ENCODE results near the gene ENTPD2. TPM values are rescaled to one million over a fixed set of nuclear protein-coding genes. Genes with fewer than 3 reads are reported as not detected.

ENTPD2 gene
- total RNA-seq, 1 experiment from 2014 or later: 9.0 TPM

GRCh38 chr9:137030006-137030405 is 23.9 kb downstream of the ENTPD2 start:
- Histone ChIP-seq H3F3A (ENCODE audit: insufficient read depth, low read depth) (peaks cover 11% of the 10 kb centered on the region; the same call in 1 of the 2 replicates), H3K27me3 (ENCODE audit: insufficient read depth, low read depth) (no peaks in the 10 kb centered on the region), H3K9me2 (ENCODE audit: insufficient read depth) (no peaks in the 10 kb centered on the region), H3K27ac (no peak overlapping the region), H3K4me3 (no peak overlapping the region), H3K4me2 (no peak overlapping the region), H4K20me1 (ENCODE audit: insufficient read depth) (no peaks in the 10 kb centered on the region), H3K4me1 (replicated peaks; ENCODE audit: insufficient read depth) (peaks cover 15% of the 10 kb centered on the region), H3K9me3 (ENCODE audit: insufficient read depth, low read depth) (no peaks in the 10 kb centered on the region), H3K79me2 (ENCODE audit: low read depth) (no peaks in the 10 kb centered on the region), H3K36me3 (ENCODE audit: low read depth) (no peaks in the 10 kb centered on the region), H2AFZ (no peak overlapping the region)
- ChIA-PET CTCF (interaction anchor here (0.5 to 1.4 kb wide), 17 partner anchors 17 to 392 kb away, joined by 3 to 20 read pairs (median 4); partner anchors contain the start of genes CLIC3, SAPCD2, SLC34A3 and TMEM141), POLR2A (ENCODE audit: unreplicated experiment) (interaction anchor here (0.6 to 0.7 kb wide), 2 partner anchors 229 to 230 kb away, joined by 4 to 13 read pairs; no protein-coding TSS in a partner anchor)
- intact Hi-C loops (cut with micrococcal nuclease; ENCODE audit: unreplicated experiment): no loop called here
- TF ChIP-seq EZH2 (IDR thresholded peaks at IDR 0.05; ENCODE audit: low read depth): no peak
- TF ChIP-seq, protein P1, sequence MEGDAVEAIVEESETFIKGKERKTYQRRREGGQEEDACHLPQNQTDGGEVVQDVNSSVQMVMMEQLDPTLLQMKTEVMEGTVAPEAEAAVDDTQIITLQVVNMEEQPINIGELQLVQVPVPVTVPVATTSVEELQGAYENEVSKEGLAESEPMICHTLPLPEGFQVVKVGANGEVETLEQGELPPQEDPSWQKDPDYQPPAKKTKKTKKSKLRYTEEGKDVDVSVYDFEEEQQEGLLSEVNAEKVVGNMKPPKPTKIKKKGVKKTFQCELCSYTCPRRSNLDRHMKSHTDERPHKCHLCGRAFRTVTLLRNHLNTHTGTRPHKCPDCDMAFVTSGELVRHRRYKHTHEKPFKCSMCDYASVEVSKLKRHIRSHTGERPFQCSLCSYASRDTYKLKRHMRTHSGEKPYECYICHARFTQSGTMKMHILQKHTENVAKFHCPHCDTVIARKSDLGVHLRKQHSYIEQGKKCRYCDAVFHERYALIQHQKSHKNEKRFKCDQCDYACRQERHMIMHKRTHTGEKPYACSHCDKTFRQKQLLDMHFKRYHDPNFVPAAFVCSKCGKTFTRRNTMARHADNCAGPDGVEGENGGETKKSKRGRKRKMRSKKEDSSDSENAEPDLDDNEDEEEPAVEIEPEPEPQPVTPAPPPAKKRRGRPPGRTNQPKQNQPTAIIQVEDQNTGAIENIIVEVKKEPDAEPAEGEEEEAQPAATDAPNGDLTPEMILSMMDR (conservative IDR thresholded peaks at IDR 0.05): no peak
- no peak for DNase-seq
- no TSS peak for BruUV-seq (replicated peaks)

DNA sequence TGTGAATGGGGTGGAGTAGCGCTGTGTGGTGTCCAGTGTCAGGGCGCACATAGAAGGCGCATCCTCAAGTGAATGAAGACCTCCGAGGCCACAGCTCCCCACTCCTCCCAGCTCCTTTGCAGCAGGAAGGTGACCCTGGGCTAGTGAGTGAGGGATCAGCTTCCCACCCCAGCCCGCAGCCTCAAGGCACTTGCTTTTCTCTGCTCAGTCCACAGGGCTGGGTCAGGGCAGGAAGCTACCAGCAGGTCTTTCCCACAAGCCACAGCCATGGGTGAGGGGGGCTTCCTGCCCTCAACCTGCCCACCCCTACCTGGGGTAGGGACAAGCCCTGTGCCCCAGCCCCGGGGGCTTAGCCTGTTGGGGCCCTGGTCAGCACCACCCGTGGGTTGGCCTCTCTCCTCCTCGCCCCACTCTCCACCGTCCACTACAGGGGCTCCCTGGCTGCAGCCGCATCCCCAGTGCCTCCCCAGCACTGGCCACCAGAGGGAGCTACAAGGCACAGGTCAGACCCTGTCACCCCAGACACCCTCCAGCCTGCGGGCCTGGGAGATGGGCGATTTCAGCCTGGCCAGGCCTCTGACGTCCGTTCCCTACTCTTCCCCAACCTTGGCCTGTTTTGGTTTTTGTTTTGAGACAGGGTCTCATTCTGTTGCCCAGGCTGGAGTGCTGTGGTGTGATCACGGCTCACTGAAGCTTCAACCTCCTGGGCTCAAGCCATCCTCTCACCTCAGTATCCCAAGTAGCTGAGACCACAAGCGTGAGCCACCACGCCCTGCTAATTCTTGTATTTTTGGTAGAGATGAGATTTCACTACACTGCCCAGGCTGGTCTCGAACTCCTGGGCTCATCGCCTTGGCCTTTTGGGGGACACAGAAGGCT is 24.6 kb downstream of the ENTPD2 start:
- no peak overlapping the region for H3K27ac ChIP-seq
- H3K4me2 ChIP-seq: peak overlapping the region; percentile 97
- peak in 1 of 2 experiments; percentile 86 for DNase-seq
- H2AFZ ChIP-seq: no peak overlapping the region
- H3K9me2 ChIP-seq (ENCODE audit: insufficient read depth): no peaks in the 10 kb centered on the region
- ChIA-PET CTCF (interaction anchor here (0.5 to 1.4 kb wide), 23 partner anchors 17 to 548 kb away, joined by 3 to 20 read pairs (median 4); partner anchors contain the start of genes CLIC3, SAPCD2, SLC34A3 and TMEM141), POLR2A (ENCODE audit: unreplicated experiment) (interaction anchor here (0.5 to 0.7 kb wide), 4 partner anchors 127 to 229 kb away, joined by 3 to 14 read pairs (median 8); no protein-coding TSS in a partner anchor)
- no peaks in the 10 kb centered on the region for H3K27me3 ChIP-seq (ENCODE audit: insufficient read depth, low read depth)
- no peaks in the 10 kb centered on the region for H3K79me2 ChIP-seq (ENCODE audit: low read depth)
- H3K4me1 ChIP-seq (replicated peaks; ENCODE audit: insufficient read depth): peaks cover 8% of the 10 kb centered on the region; the same call in 1 of the 2 replicates
- no peaks in the 10 kb centered on the region for H4K20me1 ChIP-seq (ENCODE audit: insufficient read depth)
- no TSS peak for BruUV-seq (replicated peaks)
- H3K9me3 ChIP-seq (ENCODE audit: insufficient read depth, low read depth): no peaks in the 10 kb centered on the region
- intact Hi-C loops (cut with micrococcal nuclease; ENCODE audit: unreplicated experiment): loop anchor here (5.0 kb wide), 1 partner anchor 182 kb away; the partner anchor contains the start of gene PHPT1
- no peak for TF ChIP-seq EZH2 (IDR thresholded peaks at IDR 0.05; ENCODE audit: low read depth)
- TF ChIP-seq, protein P1 (conservative IDR thresholded peaks at IDR 0.05): peak; percentile 86
- no peaks in the 10 kb centered on the region for H3K36me3 ChIP-seq (ENCODE audit: low read depth)
- no peak overlapping the region; the same call in 1 of the 2 replicates for H3K4me3 ChIP-seq
- H3F3A ChIP-seq (ENCODE audit: insufficient read depth, low read depth): peaks cover 4% of the 10 kb centered on the region; the same call in 1 of the 2 replicates

DNA sequence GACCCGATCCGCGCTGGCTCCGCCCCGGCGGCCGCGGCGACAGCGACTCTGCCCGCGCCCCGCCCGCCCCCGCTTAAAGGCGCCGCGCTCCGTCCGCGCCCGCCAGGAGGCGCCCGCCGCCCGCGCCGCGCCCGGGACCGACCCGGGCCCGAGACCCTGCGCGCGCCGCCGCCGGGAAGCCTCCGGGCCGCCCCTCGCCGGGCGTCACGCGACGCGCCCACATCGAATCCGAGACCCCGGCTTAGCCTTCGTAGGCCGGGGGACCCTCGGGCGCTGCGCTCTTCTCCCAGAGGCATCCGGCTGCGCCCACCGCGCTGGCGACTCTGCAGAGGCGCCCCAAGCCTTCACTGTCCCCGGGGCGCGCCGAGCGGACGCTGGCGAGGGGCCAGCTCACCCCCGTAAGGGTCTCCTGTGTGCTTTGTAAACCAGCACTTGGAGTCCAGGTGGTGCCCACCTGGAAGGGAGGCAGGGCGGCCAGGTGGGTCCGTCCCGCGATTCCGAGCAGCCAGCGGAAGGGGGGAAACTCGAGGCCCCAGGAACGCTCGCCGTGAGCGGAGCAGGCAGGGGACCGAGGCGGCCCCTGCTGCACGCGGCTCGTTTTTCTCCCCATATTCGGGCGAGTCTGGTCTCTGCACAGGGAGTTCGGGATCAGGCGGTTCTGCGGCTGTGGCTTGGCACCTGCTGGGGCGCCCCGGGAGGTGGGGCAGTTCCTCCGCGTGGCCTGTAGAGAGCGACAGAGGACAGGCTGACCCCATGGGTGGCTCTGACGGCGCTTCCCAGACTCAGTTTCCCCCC is 25.4 kb downstream of the ENTPD2 start:
- no TSS peak for BruUV-seq (replicated peaks)
- POLR2A ChIA-PET (ENCODE audit: unreplicated experiment): interaction anchor here (0.5 kb wide), 1 partner anchor 193 kb away, joined by 14 read pairs; no protein-coding TSS in a partner anchor
- no peaks in the 10 kb centered on the region for H3K27me3 ChIP-seq (ENCODE audit: insufficient read depth, low read depth)
- no peak overlapping the region for H3K27ac ChIP-seq
- H3K4me3 ChIP-seq: peak overlapping the region; percentile 57
- no peaks in the 10 kb centered on the region for H3K79me2 ChIP-seq (ENCODE audit: low read depth)
- CTCF ChIA-PET: interaction anchor here (0.5 to 1.4 kb wide), 9 partner anchors 27 to 238 kb away, joined by 3 to 20 read pairs (median 4); partner anchors contain the start of genes CLIC3 and SAPCD2
- no peaks in the 10 kb centered on the region for H3K9me2 ChIP-seq (ENCODE audit: insufficient read depth)
- no peaks in the 10 kb centered on the region for H3K9me3 ChIP-seq (ENCODE audit: insufficient read depth, low read depth)
- peak overlapping the region; percentile 84 for H2AFZ ChIP-seq
- H3F3A ChIP-seq (ENCODE audit: insufficient read depth, low read depth): peaks cover 4% of the 10 kb centered on the region; the same call in 1 of the 2 replicates
- peak in 1 of 2 experiments; percentile 72 for DNase-seq
- H3K36me3 ChIP-seq (ENCODE audit: low read depth): no peaks in the 10 kb centered on the region
- H3K4me1 ChIP-seq (replicated peaks; ENCODE audit: insufficient read depth): peaks cover 8% of the 10 kb centered on the region; the same call in 1 of the 2 replicates
- intact Hi-C loops (cut with micrococcal nuclease; ENCODE audit: unreplicated experiment): loop anchor here (5.0 kb wide), 1 partner anchor 181 kb away; the partner anchor contains the start of gene PHPT1
- peak overlapping the region; percentile 97 for H3K4me2 ChIP-seq
- no peaks in the 10 kb centered on the region for H4K20me1 ChIP-seq (ENCODE audit: insufficient read depth)
- TF ChIP-seq EZH2 (IDR thresholded peaks at IDR 0.05; ENCODE audit: low read depth): no peak
- TF ChIP-seq, protein P1 (conservative IDR thresholded peaks at IDR 0.05): no peak

Measured in PC-9 (cell line).